Dedifferentiated amniotic fluid mesenchymal stem cell (primary cell): Measurements from ENCODE around the gene MRAS.
"Not testable (repeated sequence)": the region's sequence is repeated elsewhere in the genome, so short reads cannot be mapped to it uniquely, and the experiment has no call there.

Source experiments
- DNase-seq: peaks from one replicate; pipeline ENCODE4 v3.0.0-alpha.2; 2016; ENCODE audit errors: extremely low spot score

Gene MRAS

GRCh38 chr3:138389841-138390581 is 41.6 kb downstream of the MRAS start:
- peak; percentile 80 for DNase-seq

- no peak for DNase-seq
Measured at GRCh38 chr3:138390582-138390932, 42.2 kb downstream of the MRAS start.

DNA sequence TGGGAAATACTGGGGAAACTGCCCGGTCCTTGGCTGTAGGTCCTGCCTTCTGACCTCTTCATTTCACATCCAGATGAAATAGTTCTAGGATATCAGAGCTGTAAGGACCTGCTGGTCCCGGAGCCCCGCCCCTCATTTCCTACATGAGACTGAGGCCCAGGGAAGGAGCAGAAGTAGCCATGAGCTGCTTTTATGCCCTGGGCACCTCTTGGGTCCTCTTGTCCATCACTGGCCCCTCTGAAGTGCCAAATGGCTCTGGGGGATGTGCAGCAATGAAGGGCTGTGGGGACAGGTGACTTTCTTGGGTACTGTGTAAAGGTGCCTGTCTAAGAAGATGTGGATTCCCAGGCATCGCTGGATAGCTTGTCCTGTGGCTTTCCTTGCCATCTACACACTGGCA is 45.8 kb downstream of the MRAS start:
- DNase-seq = no peak

DNA sequence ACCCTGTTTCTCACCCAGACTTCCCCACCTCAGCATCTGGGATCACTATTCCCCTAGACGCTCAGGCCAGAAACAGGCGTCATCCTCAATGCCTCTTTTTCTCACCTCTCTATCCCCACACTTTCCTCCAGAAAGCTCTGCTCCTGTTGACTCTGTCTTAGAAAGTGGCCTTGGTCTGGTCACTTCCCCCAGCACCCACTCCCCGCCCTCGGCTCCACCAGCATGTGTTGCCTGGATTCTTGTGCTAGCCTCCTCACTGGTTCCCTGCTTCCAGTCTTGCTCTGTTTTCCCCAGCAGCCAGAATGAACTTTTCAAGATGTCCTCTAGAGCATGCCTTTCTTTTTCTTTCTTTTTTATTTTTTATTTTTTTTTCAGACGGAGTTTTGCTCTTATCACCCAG is 46.3 kb downstream of the MRAS start:
- no peak for DNase-seq

GRCh38 chr3:138395865-138396751 is 47.7 kb downstream of the MRAS start:
- DNase-seq = no peak

DNA sequence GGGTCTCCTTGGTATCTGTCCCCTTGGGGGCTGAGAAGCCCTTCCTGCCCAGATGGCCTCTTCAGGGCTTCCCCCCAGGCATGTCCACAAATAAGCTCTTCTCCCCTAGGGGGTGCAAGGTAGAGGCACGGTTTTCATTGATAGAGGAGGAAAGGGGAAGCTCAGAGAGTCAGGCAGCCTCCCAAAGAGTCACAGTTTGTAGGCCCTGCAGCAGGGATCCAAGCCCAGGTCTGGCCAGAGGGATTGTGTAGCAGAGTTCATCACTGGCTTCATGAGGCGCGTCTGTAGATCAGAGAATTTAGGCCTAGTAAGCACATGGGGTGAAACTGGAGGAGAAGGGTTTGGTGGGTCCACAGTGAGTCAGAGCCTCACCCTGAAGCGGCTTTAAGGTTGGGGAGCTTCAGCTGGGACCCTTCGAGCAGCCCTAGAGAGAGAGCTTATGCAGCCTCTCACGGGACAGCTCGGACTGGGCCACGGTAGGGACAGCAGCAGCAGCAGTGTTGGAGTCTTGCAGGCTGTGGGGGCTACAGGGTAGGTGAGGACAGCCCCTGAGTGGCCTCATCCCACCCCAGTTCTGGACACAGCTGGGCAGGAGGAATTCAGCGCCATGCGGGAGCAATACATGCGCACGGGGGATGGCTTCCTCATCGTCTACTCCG is 48.5 kb downstream of the MRAS start:
- no peak for DNase-seq

DNA sequence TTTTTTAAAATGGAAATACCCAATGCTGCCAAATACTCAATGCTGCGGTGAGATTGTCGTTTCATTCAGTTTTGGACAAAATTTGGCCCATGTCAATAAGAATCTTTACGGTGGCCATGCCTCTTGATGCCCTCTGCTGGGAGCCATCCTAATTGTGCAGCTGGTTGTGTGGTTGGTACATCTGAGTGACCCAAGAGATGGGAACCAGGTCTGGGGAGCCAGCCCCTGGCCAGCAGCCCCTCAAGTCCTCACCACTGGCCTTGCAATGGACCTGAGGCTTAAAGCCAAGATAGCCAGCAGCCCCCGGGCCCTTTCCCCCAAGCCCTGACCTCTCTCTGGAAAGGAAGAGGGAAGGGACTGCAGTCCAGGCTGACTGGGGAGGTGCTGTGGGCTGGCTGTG is 49.6 kb downstream of the MRAS start:
- DNase-seq = no peak

DNA sequence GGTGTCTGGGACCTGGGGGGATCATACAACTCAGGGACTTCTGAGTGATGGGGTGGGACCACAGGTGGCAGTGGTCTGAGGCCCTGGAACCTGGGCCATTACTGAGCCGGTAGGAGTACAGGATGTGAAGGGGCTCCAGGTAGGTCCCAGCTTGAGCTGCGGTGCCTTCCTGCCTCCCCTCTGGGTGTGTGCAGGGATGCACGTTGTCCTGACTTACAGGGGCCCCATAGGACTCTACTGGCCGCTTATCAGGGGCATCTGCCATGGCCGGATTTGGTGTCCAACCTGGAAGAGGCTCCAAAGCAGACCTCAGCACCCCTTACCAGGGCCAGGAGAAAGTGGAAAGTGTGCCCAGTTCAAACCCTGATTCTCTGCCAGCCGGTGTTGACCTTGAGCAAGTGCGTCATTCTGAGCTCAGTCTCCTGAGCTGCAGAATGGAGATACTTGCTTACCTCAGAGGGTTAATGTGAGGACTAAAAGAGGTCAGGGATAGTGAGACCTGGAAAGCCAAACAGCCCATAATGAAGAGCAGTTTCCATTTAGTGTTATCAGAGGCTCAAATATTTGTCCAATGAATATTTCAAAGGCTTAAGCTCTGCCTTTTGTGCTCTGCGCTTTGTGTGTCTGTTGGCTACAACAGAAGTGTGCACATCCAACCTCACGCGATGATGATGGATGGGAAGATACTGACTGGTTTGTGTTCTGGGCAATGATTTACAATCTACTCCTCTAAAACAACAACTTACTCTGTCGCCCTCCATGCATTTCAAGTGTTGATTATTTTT is 50.6 kb downstream of the MRAS start:
- no peak for DNase-seq

GRCh38 chr3:138399766-138400165 is 51.4 kb downstream of the MRAS start:
- DNase-seq = no peak

DNA sequence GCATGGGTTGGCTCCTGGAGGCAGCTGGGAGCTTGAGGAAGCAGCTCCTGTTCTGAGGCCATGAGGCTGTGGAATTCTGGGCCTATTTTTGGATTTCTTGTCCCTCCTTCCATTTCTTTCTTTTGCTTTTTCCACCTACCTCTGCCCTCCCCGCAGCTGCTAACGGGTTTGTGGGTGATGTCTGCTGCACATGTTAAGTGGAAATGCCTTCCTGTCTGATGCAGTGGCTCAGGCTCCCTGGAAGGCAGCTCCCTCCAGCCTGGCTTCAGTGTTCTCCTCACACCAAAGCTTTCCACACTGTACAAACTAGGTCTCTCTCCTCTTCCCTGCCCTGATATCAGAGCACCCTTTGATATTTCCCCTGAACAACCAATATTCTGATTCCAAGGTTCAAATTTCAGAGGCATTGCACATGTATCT is 52.3 kb downstream of the MRAS start:
- DNase-seq = no peak

DNA sequence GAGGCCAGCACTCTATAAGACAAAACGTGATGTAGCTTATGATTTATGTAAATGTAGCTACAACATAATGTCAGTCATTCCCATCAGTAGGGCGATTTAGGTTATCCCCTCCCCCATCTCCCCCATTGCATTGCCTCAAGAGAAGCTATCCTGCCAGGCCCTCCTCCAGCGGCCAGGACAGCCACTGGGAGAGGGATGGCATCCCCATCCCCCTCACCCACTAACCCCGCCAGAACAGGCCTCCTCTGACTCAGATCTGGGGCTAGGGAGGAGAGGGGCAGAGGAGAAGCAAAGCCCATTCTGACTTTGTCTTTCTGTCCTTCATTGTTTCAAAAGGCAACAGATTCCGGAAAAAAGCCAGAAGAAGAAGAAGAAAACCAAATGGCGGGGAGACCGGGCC is 53.5 kb downstream of the MRAS start:
- DNase-seq = no peak

DNA sequence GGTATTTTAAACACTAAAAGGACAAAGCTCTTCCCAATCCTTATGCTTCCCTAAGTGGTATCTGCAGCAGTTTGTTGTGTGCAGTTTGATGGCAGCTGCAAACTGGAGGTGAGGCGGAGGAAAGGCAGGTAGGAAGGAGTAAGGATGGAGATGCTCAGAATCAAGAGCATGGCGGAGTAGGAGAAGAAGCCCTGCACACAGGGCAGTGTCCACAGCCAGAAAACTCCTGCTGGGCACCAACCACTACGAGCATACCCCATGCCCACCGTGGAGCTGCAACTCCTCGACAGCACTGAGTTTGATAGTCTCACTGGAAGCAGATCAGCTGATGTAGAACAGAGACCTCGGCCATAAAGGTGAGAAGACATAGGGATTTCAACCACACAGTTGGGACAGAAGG is 55.7 kb downstream of the MRAS start:
- no peak for DNase-seq

DNA sequence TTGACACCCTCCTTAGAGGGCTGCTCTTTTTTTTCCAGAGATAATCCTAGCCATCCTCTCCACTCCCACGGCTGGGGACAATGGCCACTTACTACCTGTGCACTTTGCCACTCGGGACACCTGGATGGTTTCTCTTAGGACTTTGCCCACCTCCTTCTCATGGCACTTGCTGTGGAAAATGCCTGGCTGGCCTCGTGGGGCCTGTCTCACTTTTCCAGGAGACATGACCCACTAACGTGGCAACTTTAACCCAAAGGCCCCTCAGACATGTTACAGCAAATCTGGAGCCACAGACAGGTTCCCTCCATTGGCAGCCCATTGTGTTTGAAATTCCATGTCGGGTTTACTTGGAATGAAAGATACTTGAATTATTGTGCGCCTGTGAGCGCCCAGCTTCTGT is 56.6 kb downstream of the MRAS start:
- no peak for DNase-seq

- DNase-seq = no peak
Measured at GRCh38 chr3:138405486-138405885, 57.1 kb downstream of the MRAS start.

GRCh38 chr3:138406606-138407005 is 58.2 kb downstream of the MRAS start:
- DNase-seq = no peak

DNA sequence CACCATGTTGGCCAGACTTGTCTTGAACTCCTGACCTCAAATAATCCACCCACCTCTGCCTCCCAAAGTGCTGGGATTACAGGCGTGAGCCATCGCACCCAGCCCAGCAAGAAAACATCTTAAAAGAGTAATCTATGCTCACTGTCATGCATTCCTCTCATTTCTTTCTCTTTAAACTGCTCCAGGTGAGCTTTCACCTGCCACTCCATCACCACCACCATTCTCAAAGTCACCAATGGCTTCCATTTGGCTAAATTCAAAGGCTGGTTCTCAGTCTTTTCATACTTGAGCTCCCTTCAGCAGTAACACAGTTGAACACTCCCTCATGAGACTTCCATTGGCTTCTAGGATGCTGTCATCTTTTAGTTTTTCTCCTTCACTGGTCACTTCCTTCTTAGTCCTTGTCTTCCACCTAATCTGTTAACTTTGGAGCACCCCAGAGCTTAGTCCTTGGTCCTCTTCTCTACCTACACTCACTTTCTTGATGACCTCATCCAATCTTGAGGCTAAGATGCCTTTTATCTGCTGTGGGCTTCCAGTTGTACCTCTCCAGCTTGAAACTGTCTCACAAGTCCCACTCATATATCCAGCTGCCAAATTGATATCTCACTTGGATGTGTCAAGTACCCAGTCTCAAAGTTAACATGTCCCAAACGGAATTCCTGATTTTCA is 59.0 kb downstream of the MRAS start:
- DNase-seq = no peak

DNA sequence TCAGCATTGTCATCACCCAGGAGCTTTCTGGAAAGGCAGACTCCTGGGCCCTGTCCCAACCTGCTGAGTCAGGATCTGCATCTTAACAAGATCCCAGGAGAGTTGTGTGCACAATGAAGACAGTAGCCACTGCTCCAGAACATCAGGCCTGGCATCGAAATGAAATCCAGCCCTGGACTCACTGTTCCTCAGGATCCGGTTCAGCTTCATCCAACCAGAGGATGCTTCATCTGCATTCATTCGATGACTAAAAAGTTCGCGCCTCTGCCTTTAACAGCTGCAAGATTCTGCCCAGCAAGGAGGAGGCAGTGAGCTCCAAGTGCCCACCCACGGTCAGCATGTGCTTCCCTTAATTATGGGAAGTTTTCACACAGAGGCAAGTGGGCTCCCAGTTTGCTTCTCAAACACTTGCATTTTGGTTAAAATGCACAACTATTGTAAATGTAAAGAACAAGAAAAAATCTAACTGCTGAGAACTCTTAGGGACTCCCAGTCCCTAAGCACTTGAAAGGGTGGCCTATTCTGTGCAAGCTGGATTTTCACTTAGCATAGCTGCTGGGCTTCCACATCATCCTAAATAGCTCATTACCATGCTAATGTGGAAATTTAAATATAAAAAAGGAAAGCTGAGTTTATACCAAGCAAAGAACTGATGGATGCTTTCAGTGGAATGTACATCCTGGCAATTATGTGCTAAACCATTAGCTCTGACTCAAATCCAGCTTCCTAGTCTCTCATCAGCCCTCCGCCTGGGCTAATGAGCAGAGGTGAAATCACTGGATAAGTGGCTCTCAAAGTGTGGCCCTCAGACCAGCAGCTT is 60.6 kb downstream of the MRAS start:
- DNase-seq = no peak

- DNase-seq = no peak
Measured at GRCh38 chr3:138412821-138413551, 64.6 kb downstream of the MRAS start.

GRCh38 chr3:138416236-138416635 is 67.9 kb downstream of the MRAS start:
- DNase-seq = not testable (repeated sequence)

GRCh38 chr3:138417559-138417982 is 69.2 kb downstream of the MRAS start:
- DNase-seq = peak; percentile 78
